Natural killer cell treated with Interleukin-12 subunit alpha and Interleukin-12 subunit beta and Interleukin-15 and Interleukin-18, amount 100 ng/mL, for 72 hours (primary cell): ENCODE measurements around the gene SPRR2G. TPM values are rescaled to one million over a fixed set of nuclear protein-coding genes. Genes with fewer than 3 reads are reported as not detected.
"Not testable (repeated sequence)": the region's sequence is repeated elsewhere in the genome, so short reads cannot be mapped to it uniquely, and the experiment has no call there.

Experiments
- ATAC-seq, 2 donors: fragments of 150-1000 bp; cut with Tn5 transposase in 1 of 2; sonication (Bioruptor Pico), chemical (Tn5 transposase) in 1 of 2; 2 replicates each; pipeline ENCODE4 v1.10.0; 2021
- DNase-seq: peaks from one replicate; pipeline ENCODE4 v3.0.0; 2022; ENCODE audit warnings: low spot score
- H3K27ac Mint-ChIP-seq, 2 donors: 1 replicate in 1 of 2; 2 replicates in 1 of 2; pipeline ENCODE4 v1.8.0; 2022; ENCODE audit warnings: mixed read lengths in 2 of 2, mild to moderate bottlenecking in 1 of 2, moderate library complexity in 1 of 2
- H3K27me3 Mint-ChIP-seq, 2 donors: 1 replicate in 1 of 2; 2 replicates in 1 of 2; pipeline ENCODE4 v1.8.0; 2022; ENCODE audit warnings: mixed read lengths in 2 of 2
- H3K36me3 Mint-ChIP-seq: one replicate; pipeline ENCODE4 v1.8.0; 2022; ENCODE audit warnings: mixed read lengths
- H3K4me1 Mint-ChIP-seq, 2 donors: 1 replicate in 1 of 2; 2 replicates in 1 of 2; pipeline ENCODE4 v1.8.0; 2022; ENCODE audit warnings: low read depth in 2 of 2, mixed read lengths in 2 of 2, mild to moderate bottlenecking in 1 of 2
- H3K4me3 Mint-ChIP-seq: one replicate; pipeline ENCODE4 v1.8.0; 2022; ENCODE audit warnings: mixed read lengths
- H3K9me3 Mint-ChIP-seq: 2 replicates; pipeline ENCODE4 v1.8.0; 2022; ENCODE audit warnings: mixed read lengths
- total RNA-seq, 2 donors: library from RNA; stranded (reverse); gene quantifications; one replicate each; pipeline ENCODE4 v1.2.3, GENCODE V29; 2022

Gene SPRR2G
- not detected for total RNA-seq

DNA sequence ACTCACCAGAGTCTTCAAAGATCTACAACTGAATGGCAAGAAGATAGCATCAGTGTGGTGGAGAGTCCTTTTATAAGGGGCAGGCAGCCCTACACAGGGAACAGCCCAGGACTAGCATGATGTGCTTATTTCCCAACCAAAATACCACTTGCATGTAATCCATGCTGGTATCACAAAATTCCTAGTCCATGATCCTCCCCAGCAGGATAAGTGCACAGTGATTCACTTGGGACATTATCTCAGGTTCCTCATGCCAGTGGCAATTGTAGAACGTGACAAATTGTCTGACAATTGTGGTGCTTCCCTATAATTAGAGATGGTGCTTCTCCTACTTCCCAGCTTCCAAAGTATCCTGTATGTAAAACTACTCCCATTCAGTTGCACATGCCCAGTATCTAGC lies at the start of gene SPRR2G:
Gene SPRR2G (minus strand): TSS at position 45 of the 400 bp plus-strand sequence. CDS start 780 bp downstream, outside the sequence.
- no peak for DNase-seq
- Mint-ChIP-seq H3K4me1 (no peaks in the 10 kb centered on the region), H3K27me3 (peaks cover 35 to 68% of the 10 kb centered on the region in 2 donors), H3K36me3 (no peaks in the 10 kb centered on the region), H3K27ac (no peak within 1 kb of the TSS), H3K4me3 (no peak within 1 kb of the TSS), H3K9me3 (no peaks in the 10 kb centered on the region)
- no peak for ATAC-seq

DNA sequence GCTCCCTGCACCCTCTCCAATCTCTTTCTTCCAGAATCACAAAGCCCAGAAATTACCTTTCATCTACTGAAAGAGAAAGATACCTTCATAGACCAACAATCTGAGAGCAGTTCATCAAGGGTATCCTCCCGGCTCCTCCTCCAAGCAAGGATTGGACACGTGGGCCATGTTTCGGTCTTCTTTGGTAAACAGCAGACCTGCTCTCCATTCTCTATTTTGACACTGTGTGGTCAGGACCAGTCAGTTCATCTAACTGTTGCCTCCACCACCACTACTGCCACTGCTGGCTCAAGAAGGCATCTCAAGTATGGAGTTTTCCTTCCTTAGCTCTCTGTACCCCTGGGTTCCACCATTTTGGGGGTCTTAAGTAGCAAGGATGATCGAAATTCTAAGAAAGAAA lies 44.5 kb upstream of the SPRR2G start:
- peaks cover 49 to 62% of the 10 kb centered on the region in 2 donors for H3K27me3 Mint-ChIP-seq
- H3K36me3 Mint-ChIP-seq = no peaks in the 10 kb centered on the region
- DNase-seq (no peak), ATAC-seq (no peak)
- H3K4me3 Mint-ChIP-seq = no peak overlapping the region
- H3K9me3 Mint-ChIP-seq = no peaks in the 10 kb centered on the region
- H3K4me1 Mint-ChIP-seq = no peaks in the 10 kb centered on the region
- H3K27ac Mint-ChIP-seq = no peak overlapping the region

DNA sequence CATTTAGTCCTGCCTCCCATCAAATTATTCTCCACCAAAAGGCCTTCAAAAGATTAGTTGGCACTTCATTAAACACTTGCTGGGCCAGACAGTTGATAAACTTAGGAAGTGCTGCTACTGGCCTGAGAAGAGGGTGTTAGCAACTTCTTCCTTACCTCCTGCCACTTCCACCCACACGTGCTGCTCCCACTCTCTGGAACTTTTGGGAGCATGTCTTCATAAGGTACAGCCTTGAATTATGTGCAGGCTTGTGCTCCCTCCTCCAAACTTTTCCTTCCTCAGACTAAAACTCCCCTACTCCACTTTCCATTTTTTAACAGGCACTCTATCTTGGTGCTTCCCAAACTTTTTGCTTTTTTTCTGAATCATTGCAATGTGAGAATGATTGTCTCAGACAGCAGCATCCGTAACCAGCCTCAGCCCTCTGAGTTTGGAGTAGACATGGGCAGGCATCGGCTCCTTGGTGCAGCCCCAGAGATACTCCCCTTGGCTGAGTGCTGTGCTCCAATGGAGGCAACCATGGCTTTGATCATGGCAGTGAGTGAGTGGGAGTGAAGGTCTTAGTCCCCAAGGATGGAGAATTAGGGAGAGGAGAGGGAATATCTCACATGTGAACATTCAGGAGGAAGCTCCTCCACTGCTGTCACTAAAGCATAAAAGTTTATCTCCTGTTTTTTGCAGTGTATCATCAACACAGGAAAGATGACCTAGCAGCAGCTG lies 43.8 kb upstream of the SPRR2G start:
- Mint-ChIP-seq H3K27me3 (peaks cover 47 to 61% of the 10 kb centered on the region in 2 donors), H3K27ac (no peak overlapping the region), H3K4me3 (no peak overlapping the region), H3K9me3 (no peaks in the 10 kb centered on the region), H3K36me3 (no peaks in the 10 kb centered on the region), H3K4me1 (no peaks in the 10 kb centered on the region)
- DNase-seq = no peak
- no peak for ATAC-seq

DNA sequence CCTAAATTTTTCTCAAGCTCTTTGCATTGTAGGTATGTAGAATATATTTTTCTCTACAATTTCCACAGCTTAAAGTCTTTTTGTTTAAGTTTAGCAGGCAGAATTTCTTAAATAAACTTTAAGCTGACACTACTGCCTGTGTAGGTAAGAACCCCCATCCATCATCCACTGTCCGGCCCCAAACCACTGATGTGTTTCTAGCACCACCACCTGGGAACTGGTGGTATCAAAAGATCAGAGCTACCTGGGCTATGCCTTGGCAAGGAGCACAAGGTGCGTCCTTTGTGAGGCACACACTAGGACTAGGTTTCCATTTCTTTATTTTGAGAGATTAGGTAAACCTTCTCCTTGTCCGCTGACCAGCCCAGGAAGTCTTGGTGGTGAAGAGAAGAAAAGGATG lies 42.0 kb upstream of the SPRR2G start:
- DNase-seq = no peak
- no peak for ATAC-seq
- H3K27ac Mint-ChIP-seq = no peak overlapping the region
- H3K27me3 Mint-ChIP-seq = peaks cover 38 to 54% of the 10 kb centered on the region in 2 donors
- no peak overlapping the region for H3K4me3 Mint-ChIP-seq
- no peaks in the 10 kb centered on the region for H3K4me1 Mint-ChIP-seq
- no peaks in the 10 kb centered on the region for H3K36me3 Mint-ChIP-seq
- H3K9me3 Mint-ChIP-seq = no peaks in the 10 kb centered on the region

DNA sequence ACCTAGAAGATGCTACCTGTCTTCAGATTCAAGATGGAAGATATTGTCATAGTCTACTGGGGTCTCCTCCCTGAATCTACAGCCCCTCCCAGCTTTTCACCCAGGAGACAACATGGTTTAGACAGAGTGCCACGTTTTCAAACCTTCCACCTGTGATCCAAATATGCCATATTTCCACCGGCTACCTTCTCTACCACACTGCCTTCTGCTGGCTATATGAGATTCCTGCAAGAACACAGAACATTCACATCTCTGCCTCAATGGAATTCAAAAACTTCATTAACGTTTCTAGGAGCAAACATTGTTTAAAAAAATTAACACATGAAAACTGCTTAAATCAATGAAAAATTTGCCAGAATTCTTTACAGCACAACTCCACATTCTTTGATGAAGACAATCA lies 39.7 kb upstream of the SPRR2G start:
- Mint-ChIP-seq H3K9me3 (peaks cover 7% of the 10 kb centered on the region), H3K27me3 (peaks cover 45 to 67% of the 10 kb centered on the region in 2 donors), H3K36me3 (peaks cover 12% of the 10 kb centered on the region), H3K4me3 (no peak overlapping the region), H3K4me1 (no peaks in the 10 kb centered on the region), H3K27ac (no peak overlapping the region)
- no peak for DNase-seq
- no peak for ATAC-seq

DNA sequence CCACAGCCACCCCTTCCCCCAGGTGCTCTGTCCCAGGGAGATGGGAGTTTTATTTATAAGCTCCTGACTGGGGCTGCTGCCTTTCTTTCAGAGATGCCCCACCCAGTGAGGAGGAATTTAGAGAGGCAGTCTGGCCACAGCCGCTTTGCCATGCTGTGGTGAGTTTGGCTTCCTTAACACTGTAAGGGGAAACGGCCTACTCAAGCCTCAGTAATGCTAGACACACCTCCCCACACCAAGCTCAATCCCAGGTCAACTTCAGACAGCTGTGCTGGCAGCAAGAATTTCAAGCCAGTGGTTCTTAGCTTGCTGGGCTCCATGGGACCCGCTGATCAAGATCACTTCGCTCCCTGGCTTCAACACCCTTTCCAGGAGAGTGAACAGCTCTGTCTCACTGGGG lies 37.6 kb upstream of the SPRR2G start:
- Mint-ChIP-seq H3K27me3 (peaks cover 42 to 56% of the 10 kb centered on the region in 2 donors), H3K36me3 (peaks cover 13% of the 10 kb centered on the region)
- H3K4me3 Mint-ChIP-seq, H3K27ac Mint-ChIP-seq, H3K4me1 Mint-ChIP-seq, H3K9me3 Mint-ChIP-seq, ATAC-seq, DNase-seq: not testable (repeated sequence)

DNA sequence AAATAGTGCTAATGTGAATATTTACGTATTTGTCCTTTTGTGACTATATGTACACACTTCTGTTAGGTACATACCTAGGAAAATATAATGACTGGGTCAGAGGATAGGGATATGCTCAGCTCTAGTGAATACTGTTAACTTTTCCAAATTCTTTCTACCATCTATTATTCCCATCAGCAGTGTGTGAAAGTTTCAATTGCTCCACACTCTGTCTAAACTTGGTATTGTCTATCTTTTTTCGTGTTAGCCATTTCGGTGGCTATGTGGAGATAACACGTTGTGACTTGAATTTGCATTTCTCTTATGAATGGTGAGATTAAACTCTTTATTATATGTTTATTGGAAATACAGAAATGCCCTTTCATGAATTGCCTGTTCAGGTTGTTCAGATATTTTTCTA lies 29.9 kb upstream of the SPRR2G start:
- no peaks in the 10 kb centered on the region for H3K4me1 Mint-ChIP-seq
- H3K27me3 Mint-ChIP-seq = peaks cover 22 to 29% of the 10 kb centered on the region in 2 donors
- no peak overlapping the region for H3K27ac Mint-ChIP-seq
- DNase-seq (no peak), ATAC-seq (no peak)
- H3K36me3 Mint-ChIP-seq = peaks cover 2% of the 10 kb centered on the region
- H3K4me3 Mint-ChIP-seq = no peak overlapping the region
- H3K9me3 Mint-ChIP-seq = peaks cover 2% of the 10 kb centered on the region

DNA sequence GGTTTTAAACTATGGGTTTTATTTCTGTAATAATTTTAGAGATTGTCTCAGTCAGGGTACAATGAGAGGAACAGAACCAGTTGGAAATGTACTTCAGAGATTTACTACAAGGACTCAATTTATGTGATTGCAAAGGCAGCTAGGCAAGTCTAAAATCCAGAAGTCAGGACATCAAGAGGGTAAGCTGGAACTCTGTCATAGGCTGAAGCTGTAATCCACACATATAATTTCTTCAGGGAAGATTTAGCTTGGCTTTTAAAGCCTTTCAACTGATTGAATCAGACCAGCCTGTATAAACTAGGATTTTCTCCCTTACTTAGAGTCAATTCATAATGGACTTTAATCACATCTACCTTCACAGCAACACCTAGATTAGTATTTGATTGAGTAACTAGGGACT lies 28.2 kb upstream of the SPRR2G start:
- Mint-ChIP-seq H3K4me1 (no peaks in the 10 kb centered on the region), H3K27ac (no peak overlapping the region), H3K4me3 (no peak overlapping the region), H3K27me3 (peaks cover 18 to 29% of the 10 kb centered on the region in 2 donors), H3K36me3 (no peaks in the 10 kb centered on the region), H3K9me3 (no peaks in the 10 kb centered on the region)
- no peak for ATAC-seq
- DNase-seq = no peak

DNA sequence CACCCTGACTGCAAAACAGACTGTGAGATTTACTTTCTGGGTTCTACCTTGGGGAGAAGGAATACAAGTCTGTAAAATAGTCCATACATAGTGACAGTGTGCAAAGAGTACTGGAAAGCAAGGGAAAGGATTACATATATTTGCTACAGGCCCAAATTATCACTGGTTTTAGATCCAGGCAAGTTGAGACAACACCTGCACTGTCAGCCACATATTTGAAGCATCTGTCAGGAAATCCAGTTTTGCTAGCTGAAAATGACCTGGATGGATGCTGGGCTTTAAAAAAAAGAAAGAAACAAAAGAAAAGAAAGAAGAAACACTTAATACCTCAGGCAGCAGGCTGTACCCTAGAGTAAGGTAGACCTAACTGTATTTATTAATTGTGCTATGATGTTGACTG lies 23.9 kb upstream of the SPRR2G start:
- DNase-seq = no peak
- Mint-ChIP-seq H3K27ac (no peak overlapping the region), H3K27me3 (peaks cover 24 to 33% of the 10 kb centered on the region in 2 donors), H3K4me3 (no peak overlapping the region), H3K36me3 (no peaks in the 10 kb centered on the region), H3K4me1 (no peaks in the 10 kb centered on the region), H3K9me3 (no peaks in the 10 kb centered on the region)
- no peak for ATAC-seq

DNA sequence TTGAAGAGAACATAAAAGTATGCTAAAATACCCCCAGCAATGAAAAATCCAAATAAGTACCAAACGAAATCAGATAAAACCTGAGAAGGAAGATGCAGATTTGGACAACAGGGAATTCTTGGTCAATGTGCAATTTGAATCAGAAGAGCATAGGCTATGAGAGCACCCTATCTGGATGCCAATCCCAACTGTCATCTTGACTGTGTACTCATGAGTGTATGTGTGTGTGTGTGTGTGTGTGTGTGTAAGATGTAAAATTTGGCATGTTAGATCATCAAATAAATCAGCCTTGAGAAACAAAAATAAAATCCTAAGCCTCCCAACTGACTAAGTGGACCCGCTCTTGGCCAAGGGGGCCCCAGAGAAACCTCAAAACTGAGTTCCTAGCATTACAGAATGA lies 18.0 kb upstream of the SPRR2G start:
- no peak for DNase-seq
- Mint-ChIP-seq H3K36me3 (no peaks in the 10 kb centered on the region), H3K27me3 (peaks cover 29 to 46% of the 10 kb centered on the region in 2 donors), H3K4me1 (no peaks in the 10 kb centered on the region), H3K4me3 (no peak overlapping the region), H3K9me3 (no peaks in the 10 kb centered on the region), H3K27ac (no peak overlapping the region)
- no peak for ATAC-seq

DNA sequence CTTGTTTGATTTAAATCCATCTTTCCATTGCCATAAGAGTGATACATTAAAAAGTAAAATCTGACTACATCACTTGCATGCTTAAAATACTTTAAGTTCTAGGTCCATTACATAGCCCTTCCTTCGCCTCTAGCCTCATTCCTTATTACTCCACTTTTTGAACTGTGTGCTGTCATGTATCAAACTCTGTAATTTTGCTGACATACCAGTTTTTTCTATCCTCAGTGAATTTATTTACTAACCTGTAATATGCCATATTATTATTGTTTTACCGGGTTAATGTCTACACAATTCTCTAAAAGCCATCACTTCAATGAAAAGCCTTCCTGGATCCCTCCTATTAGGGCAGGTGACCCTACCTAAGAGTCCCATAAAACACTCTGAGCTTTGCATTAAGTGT lies 4.9 kb upstream of the SPRR2G start:
- Mint-ChIP-seq H3K27me3 (peaks cover 33 to 71% of the 10 kb centered on the region in 2 donors), H3K4me1 (no peaks in the 10 kb centered on the region), H3K4me3 (no peak overlapping the region), H3K9me3 (peaks cover 6% of the 10 kb centered on the region), H3K27ac (no peak overlapping the region), H3K36me3 (peaks cover 7% of the 10 kb centered on the region)
- ATAC-seq (no peak), DNase-seq (no peak)

DNA sequence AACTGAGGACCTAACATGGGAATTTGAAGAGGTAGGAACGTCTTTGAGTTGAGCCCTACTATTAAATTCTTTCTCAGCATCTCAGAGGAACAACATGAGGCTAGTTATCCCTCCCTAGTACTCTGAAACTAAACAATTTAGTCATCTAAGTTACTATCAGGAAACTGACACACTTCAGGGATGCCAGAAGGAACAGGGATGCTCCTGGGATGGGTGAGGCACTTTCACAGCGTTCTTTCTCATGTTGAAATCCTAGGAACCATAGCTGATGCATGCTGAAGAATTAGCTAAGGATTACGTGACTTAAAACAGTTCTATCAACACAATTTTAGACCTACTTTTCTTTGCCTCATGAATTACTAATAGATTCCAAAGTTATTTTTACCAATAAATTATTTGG lies 1.8 kb upstream of the SPRR2G start:
- H3K36me3 Mint-ChIP-seq = no peaks in the 10 kb centered on the region
- DNase-seq (no peak), ATAC-seq (no peak)
- no peak overlapping the region for H3K4me3 Mint-ChIP-seq
- H3K4me1 Mint-ChIP-seq = no peaks in the 10 kb centered on the region
- no peak overlapping the region for H3K27ac Mint-ChIP-seq
- H3K27me3 Mint-ChIP-seq = peaks cover 35 to 73% of the 10 kb centered on the region in 2 donors
- no peaks in the 10 kb centered on the region for H3K9me3 Mint-ChIP-seq

DNA sequence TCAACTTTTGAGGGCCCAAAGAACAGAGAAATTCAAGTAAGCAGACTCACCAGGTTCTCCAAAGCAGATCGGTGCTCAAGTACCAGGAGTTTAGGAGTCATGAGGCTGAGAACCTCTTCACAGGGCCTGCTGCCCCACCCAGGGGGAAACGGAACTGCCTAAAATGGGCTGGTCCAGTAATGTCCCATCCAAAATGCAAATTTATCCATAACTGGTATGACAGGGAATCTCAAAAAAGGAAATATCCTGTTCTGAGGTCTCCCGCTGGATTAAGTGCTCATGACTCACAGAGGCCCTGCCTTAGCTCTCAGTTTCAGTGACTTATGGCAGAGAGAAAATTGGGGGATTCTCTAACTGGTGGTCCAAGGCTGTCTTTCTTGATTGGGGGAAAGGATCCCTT lies 9.3 kb downstream of the SPRR2G start:
- peaks cover 33 to 54% of the 10 kb centered on the region in 2 donors for H3K27me3 Mint-ChIP-seq
- no peaks in the 10 kb centered on the region for H3K36me3 Mint-ChIP-seq
- no peaks in the 10 kb centered on the region for H3K4me1 Mint-ChIP-seq
- DNase-seq = no peak
- H3K9me3 Mint-ChIP-seq = no peaks in the 10 kb centered on the region
- no peak for ATAC-seq
- no peak overlapping the region for H3K27ac Mint-ChIP-seq
- no peak overlapping the region for H3K4me3 Mint-ChIP-seq

DNA sequence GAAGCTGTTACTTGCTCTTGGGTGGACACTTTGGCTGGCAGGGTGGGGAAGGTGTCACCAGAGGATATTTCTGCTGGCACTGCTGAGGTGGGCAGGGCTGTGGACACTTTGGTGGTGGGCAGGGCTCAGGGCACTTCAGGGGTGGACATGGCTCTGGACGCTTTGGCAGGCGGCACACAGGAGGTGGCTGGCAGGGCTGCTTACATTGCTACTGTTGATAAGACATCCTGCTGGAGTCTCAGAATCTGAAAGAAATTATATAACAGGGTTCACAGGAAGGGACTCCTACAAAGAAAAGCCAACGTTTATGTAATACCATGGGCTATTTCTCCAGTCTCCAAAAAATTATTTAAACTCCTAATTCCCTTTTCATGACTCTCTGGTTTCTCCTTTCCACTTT lies 10.2 kb downstream of the SPRR2G start:
- no peaks in the 10 kb centered on the region for H3K36me3 Mint-ChIP-seq

DNA sequence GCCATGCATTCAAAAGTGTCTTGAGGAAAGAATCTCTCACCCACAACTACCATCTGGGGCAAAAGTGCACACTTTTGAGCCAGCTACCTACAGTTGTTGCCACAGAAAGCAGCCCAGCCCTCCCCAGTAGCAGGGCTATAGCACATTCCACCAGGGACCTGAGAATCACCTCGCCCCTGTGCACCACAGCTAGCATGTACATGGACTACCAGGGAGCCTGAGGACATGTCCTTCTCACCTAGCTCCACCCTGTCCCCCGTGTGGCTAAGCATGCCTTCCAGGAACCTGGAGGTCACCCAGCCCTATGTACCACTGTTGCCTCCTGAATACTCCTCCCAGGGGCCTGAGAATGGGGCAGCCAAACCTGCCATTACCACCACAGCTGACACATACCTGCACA lies 16.9 kb downstream of the SPRR2G start:
- Mint-ChIP-seq H3K27me3 (peaks cover 30 to 61% of the 10 kb centered on the region in 2 donors), H3K4me1 (no peaks in the 10 kb centered on the region), H3K4me3 (no peak overlapping the region), H3K36me3 (no peaks in the 10 kb centered on the region), H3K27ac (no peak overlapping the region), H3K9me3 (no peaks in the 10 kb centered on the region)
- peak in 1 of 2 donors; percentile 32 for ATAC-seq
- DNase-seq = no peak

More for the DNA sequence above, 10.2 kb downstream of the SPRR2G start:
- peaks cover 32 to 54% of the 10 kb centered on the region in 2 donors for H3K27me3 Mint-ChIP-seq
- no peaks in the 10 kb centered on the region for H3K9me3 Mint-ChIP-seq
- ATAC-seq (no peak), DNase-seq (no peak)
- H3K4me1 Mint-ChIP-seq = no peaks in the 10 kb centered on the region
- no peak overlapping the region for H3K4me3 Mint-ChIP-seq
- H3K27ac Mint-ChIP-seq = no peak overlapping the region
